Ovary (tissue), 3 donors: ENCODE results near the gene EZH1.

Experiments used
- CTCF ChIP-seq, 3 donors: fragments of 450-650 bp in 2 of 3; fragments of 200-600 bp in 1 of 3; IDR thresholded peaks; one replicate each; pipeline versions ENCODE4 v1.5.1 to v1.8.0; 2016 to 2022; ENCODE audit warnings: antibody characterized with exemption in 3 of 3, mild to moderate bottlenecking in 1 of 3
- POLR2A ChIP-seq: fragments of 450-650 bp; IDR thresholded peaks from one replicate; pipeline ENCODE4 v1.6.1; 2017; ENCODE audit warnings: antibody characterized with exemption, mild to moderate bottlenecking, moderate library complexity
- donor health status: DM: no; HTN: no; CAD: no.

GRCh38 chr17:42659079-42659931, 85.5 kb downstream of the EZH1 start, which contains the start of gene TUBG2:
- TF ChIP-seq CTCF (IDR thresholded peaks at IDR 0.05) (no peak), POLR2A (peak; percentile 64)
